ENCODE measurements around the gene BUB1B.
"Not testable (repeated sequence)": the region's sequence is repeated elsewhere in the genome, so short reads cannot be mapped to it uniquely, and the experiment has no call there.

BUB1B gene, protein sequence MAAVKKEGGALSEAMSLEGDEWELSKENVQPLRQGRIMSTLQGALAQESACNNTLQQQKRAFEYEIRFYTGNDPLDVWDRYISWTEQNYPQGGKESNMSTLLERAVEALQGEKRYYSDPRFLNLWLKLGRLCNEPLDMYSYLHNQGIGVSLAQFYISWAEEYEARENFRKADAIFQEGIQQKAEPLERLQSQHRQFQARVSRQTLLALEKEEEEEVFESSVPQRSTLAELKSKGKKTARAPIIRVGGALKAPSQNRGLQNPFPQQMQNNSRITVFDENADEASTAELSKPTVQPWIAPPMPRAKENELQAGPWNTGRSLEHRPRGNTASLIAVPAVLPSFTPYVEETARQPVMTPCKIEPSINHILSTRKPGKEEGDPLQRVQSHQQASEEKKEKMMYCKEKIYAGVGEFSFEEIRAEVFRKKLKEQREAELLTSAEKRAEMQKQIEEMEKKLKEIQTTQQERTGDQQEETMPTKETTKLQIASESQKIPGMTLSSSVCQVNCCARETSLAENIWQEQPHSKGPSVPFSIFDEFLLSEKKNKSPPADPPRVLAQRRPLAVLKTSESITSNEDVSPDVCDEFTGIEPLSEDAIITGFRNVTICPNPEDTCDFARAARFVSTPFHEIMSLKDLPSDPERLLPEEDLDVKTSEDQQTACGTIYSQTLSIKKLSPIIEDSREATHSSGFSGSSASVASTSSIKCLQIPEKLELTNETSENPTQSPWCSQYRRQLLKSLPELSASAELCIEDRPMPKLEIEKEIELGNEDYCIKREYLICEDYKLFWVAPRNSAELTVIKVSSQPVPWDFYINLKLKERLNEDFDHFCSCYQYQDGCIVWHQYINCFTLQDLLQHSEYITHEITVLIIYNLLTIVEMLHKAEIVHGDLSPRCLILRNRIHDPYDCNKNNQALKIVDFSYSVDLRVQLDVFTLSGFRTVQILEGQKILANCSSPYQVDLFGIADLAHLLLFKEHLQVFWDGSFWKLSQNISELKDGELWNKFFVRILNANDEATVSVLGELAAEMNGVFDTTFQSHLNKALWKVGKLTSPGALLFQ

DNA sequence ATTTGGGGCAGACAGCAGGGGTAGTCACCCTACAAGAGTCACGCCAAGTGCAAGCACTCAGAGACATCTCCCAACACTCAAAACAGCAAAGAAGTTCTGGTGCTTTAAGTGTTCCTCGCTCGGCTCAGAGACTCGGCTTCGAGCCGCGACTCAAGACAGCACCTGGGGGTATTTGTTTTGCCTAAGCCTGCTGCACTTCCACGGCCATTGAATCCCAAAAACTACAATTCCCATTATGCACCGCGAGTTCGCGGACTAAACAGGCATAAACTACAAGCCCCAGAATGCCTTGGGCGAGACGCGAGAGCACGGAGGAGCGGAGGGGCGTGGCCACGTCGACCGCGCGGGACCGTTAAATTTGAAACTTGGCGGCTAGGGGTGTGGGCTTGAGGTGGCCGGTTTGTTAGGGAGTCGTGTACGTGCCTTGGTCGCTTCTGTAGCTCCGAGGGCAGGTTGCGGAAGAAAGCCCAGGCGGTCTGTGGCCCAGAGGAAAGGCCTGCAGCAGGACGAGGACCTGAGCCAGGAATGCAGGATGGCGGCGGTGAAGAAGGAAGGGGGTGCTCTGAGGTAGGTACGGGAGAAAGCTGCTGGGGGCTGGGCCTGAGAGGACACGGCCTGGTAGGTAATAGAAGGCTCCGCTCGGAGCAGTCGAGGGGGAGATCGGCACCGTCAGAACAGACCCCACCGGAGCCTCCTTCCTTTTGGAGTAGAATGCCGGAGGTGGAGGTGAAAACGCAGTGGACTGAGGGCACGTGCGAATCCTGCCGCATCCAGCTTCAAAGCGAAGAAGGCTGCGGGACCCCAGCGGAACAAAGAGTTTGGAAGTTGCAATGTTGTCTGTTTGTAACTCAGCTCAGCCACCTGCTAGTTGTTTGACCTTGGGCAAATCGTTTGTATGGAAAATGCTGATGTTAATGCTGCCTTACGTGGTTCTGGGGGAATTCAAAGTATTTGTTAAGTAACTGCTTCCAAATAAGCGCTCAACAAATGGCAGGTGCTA, at the start of gene BUB1B:
Gene BUB1B, plus strand, starts transcription at position 381 of the 1,000 bp plus-strand sequence. Its CDS starts 152 bp downstream, at position 533.
- in situ Hi-C loops (cut with HindIII; ENCODE audit: low sequenced_read_pairs) = loop anchor here (5.0 kb wide), 1 partner anchor 59 kb away; no protein-coding TSS in a partner anchor

- in situ Hi-C loops (cut with HindIII; ENCODE audit: low sequenced_read_pairs) = no loop called here
These were observed 49.0 kb upstream of the BUB1B start for GRCh38 chr15:40111888-40112287.

- in situ Hi-C loops (cut with HindIII; ENCODE audit: low sequenced_read_pairs) = no loop called here
These were observed 48.1 kb upstream of the BUB1B start for GRCh38 chr15:40112789-40113188.

GRCh38 chr15:40114218-40114617, 46.7 kb upstream of the BUB1B start:
- in situ Hi-C loops (cut with HindIII; ENCODE audit: low sequenced_read_pairs) = no loop called here

- in situ Hi-C loops (cut with HindIII; ENCODE audit: low sequenced_read_pairs) = not testable (repeated sequence)
These were observed 45.8 kb upstream of the BUB1B start for GRCh38 chr15:40115106-40115505.

DNA sequence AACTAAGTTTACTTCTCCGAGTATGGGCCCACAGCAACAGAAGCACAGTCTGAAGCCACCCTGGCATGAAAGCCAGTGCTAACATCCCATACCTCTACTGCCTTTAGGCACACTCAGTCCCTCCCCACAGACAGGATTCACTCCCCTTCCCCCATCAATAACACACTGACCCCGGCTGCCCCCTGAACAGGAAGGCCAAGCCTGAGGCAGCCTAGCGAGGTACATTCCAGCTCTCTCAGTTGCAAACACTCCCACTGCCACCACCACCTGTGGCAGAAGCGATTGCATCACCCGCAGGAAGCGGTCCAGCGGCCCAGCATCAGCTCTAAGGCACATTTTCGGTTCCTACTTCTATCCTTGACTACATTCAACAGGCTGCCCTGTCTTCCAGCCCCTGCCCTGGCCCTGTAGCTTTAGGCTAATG, 45.2 kb upstream of the BUB1B start:
- in situ Hi-C loops (cut with HindIII; ENCODE audit: low sequenced_read_pairs) = no loop called here

- in situ Hi-C loops (cut with HindIII; ENCODE audit: low sequenced_read_pairs) = no loop called here
These were observed 42.4 kb upstream of the BUB1B start for GRCh38 chr15:40118473-40118872.

GRCh38 chr15:40121911-40122638, 38.8 kb upstream of the BUB1B start:
- in situ Hi-C loops (cut with HindIII; ENCODE audit: low sequenced_read_pairs) = no loop called here

DNA sequence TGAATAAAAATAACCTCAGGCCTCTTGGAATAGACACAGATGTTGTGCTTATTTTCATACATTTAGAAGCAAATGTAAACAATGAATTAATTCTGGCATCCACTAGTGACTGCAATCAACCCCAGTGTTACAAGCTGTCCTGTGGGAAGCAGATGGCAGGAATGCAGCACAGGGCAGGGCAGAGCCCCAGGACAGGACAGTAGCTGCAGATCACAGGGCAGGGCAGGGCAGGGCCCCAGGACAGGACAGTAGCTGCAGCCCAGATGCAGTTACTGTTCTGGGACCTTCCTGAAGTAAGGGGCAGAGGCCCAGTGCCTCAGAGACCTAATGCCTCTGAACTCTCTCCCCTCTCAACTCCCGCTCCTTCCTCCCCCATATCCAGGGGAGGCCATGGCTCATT, 37.9 kb upstream of the BUB1B start:
- in situ Hi-C loops (cut with HindIII; ENCODE audit: low sequenced_read_pairs) = not testable (repeated sequence)

DNA sequence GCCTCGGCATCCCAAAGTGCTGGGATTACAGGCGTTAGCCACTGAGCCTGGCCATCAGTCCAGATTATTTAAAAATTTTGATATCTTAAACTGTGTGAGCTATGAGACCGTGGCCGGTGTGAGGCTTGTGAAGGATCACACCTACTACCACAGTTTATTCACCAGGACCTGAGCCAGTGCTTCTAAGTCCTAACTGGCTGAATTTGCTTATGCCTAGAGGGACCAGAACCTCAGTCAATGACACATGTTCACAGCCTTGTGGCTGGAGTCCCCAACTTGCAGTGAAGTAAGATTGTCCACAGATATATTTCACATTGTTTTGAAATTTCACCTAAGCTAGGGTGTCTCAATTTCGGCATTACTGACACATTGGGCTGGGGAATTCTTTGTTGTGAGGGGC, 37.0 kb upstream of the BUB1B start:
- in situ Hi-C loops (cut with HindIII; ENCODE audit: low sequenced_read_pairs) = not testable (repeated sequence)

DNA sequence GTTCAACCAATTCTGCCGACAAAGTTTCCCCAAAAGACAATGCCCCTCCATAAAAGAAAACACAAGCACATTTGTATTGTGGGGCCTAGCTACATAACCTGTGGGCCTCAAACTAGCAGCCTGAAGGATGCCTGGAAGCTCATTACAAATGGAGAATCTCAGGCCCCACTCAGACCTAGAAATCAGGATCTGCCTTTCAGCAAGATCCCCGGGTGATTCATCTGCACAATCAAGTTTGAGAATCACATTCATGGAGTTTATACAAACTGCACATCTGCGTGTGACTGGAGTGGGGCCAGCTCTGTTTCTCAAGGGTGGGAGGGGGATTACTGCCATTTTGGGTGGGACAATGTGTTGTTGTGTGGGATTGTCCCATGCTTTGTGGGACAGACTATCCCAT, 36.5 kb upstream of the BUB1B start:
- in situ Hi-C loops (cut with HindIII; ENCODE audit: low sequenced_read_pairs) = not testable (repeated sequence)

GRCh38 chr15:40124807-40125285, 36.0 kb upstream of the BUB1B start:
- in situ Hi-C loops (cut with HindIII; ENCODE audit: low sequenced_read_pairs) = not testable (repeated sequence)

DNA sequence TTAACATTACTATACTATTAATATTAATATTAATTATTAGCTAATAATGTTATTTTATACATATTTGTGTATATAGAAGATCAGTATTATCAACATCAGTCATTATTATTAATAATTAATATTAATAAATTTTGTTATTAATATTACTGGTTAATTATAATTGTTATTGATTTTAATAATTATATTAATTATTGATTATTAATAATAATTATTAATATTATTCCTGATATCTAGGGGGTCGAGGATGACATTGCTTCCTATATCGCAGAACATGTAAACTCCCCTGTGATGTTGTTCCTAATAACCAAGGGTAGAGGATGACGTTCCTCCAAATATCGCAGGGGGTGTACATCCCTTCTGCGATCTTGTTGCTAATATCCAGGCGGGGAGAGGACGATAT, 34.9 kb upstream of the BUB1B start:
- in situ Hi-C loops (cut with HindIII; ENCODE audit: low sequenced_read_pairs) = no loop called here

GRCh38 chr15:40128766-40129660, 31.9 kb upstream of the BUB1B start:
- in situ Hi-C loops (cut with HindIII; ENCODE audit: low sequenced_read_pairs) = no loop called here

- in situ Hi-C loops (cut with HindIII; ENCODE audit: low sequenced_read_pairs) = no loop called here
These were observed 30.8 kb upstream of the BUB1B start for GRCh38 chr15:40130118-40130517.

- in situ Hi-C loops (cut with HindIII; ENCODE audit: low sequenced_read_pairs) = no loop called here
These were observed 29.9 kb upstream of the BUB1B start for GRCh38 chr15:40130799-40131502.

GRCh38 chr15:40133544-40133943, 27.3 kb upstream of the BUB1B start:
- in situ Hi-C loops (cut with HindIII; ENCODE audit: low sequenced_read_pairs) = no loop called here

GRCh38 chr15:40134885-40135284, 26.0 kb upstream of the BUB1B start:
- in situ Hi-C loops (cut with HindIII; ENCODE audit: low sequenced_read_pairs) = no loop called here
